22Rv1 (cell line): ENCODE data around the gene ANO9.
"Not testable (repeated sequence)": the region's sequence is repeated elsewhere in the genome, so short reads cannot be mapped to it uniquely, and the experiment has no call there.

ENCODE experiments used
- CTCF ChIP-seq: fragments of 450-650 bp; IDR thresholded peaks from 2 replicates; pipeline ENCODE4 v1.5.1; 2017; ENCODE audit warnings: mild to moderate bottlenecking
- ZFX ChIP-seq: fragments of 450-650 bp; IDR thresholded peaks from 2 replicates; pipeline ENCODE4 v1.6.1; 2017; ENCODE audit warnings: antibody characterized with exemption, borderline replicate concordance

GRCh38 chr11:401196-401595, 40.6 kb downstream of the ANO9 start:
- not testable (repeated sequence) for TF ChIP-seq CTCF, ZFX
